ENCODE measurements around the gene THSD4.

The THSD4 gene

DNA sequence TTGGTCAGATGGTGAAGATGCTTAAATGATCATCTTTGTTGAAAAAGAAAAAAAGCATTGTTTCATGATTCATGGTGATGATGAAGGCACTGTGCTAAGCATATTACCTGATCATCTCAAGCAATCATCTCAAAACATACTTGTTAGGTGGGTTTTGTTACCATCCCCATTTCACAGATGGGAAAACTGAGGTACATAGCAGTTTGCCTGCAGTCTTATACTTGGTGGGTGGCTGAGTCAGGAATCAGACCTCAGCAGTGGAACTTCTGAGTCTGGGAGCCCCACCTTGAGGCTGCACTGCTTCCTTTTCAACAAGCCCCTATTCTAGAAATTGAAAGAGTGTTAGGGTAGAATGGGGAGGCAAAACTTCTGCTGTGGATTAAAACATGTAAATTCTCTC lies 341.1 kb downstream of the THSD4 start:
- no peak for DNase-seq (ENCODE audit: low read depth in 1 of 2, low spot score in 1 of 2)
- no peaks in the 10 kb centered on the region for H3K27me3 ChIP-seq (ENCODE audit: insufficient read depth, poor library complexity, severe bottlenecking)
- no peak for TF ChIP-seq SPI1 (IDR thresholded peaks at IDR 0.05; ENCODE audit: borderline replicate concordance, low read depth)
- TF ChIP-seq, protein P1, sequence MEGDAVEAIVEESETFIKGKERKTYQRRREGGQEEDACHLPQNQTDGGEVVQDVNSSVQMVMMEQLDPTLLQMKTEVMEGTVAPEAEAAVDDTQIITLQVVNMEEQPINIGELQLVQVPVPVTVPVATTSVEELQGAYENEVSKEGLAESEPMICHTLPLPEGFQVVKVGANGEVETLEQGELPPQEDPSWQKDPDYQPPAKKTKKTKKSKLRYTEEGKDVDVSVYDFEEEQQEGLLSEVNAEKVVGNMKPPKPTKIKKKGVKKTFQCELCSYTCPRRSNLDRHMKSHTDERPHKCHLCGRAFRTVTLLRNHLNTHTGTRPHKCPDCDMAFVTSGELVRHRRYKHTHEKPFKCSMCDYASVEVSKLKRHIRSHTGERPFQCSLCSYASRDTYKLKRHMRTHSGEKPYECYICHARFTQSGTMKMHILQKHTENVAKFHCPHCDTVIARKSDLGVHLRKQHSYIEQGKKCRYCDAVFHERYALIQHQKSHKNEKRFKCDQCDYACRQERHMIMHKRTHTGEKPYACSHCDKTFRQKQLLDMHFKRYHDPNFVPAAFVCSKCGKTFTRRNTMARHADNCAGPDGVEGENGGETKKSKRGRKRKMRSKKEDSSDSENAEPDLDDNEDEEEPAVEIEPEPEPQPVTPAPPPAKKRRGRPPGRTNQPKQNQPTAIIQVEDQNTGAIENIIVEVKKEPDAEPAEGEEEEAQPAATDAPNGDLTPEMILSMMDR (IDR thresholded peaks at IDR 0.05; ENCODE audit: insufficient read depth, low read length), result no peak
- no peak for TF ChIP-seq POLR2AphosphoS5 (IDR thresholded peaks at IDR 0.05; ENCODE audit: low read depth)
- TF ChIP-seq, protein P2, sequence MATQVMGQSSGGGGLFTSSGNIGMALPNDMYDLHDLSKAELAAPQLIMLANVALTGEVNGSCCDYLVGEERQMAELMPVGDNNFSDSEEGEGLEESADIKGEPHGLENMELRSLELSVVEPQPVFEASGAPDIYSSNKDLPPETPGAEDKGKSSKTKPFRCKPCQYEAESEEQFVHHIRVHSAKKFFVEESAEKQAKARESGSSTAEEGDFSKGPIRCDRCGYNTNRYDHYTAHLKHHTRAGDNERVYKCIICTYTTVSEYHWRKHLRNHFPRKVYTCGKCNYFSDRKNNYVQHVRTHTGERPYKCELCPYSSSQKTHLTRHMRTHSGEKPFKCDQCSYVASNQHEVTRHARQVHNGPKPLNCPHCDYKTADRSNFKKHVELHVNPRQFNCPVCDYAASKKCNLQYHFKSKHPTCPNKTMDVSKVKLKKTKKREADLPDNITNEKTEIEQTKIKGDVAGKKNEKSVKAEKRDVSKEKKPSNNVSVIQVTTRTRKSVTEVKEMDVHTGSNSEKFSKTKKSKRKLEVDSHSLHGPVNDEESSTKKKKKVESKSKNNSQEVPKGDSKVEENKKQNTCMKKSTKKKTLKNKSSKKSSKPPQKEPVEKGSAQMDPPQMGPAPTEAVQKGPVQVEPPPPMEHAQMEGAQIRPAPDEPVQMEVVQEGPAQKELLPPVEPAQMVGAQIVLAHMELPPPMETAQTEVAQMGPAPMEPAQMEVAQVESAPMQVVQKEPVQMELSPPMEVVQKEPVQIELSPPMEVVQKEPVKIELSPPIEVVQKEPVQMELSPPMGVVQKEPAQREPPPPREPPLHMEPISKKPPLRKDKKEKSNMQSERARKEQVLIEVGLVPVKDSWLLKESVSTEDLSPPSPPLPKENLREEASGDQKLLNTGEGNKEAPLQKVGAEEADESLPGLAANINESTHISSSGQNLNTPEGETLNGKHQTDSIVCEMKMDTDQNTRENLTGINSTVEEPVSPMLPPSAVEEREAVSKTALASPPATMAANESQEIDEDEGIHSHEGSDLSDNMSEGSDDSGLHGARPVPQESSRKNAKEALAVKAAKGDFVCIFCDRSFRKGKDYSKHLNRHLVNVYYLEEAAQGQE (IDR thresholded peaks at IDR 0.05; ENCODE audit: insufficient replicate concordance, low read depth), result no peak
- no peak for TF ChIP-seq GABPA (IDR thresholded peaks at IDR 0.05; ENCODE audit: low read depth)
- no peak overlapping the region for H3K27ac ChIP-seq (replicated peaks)
- no peak overlapping the region for H3K4me3 ChIP-seq (replicated peaks; ENCODE audit: insufficient read depth, low read length)

DNA sequence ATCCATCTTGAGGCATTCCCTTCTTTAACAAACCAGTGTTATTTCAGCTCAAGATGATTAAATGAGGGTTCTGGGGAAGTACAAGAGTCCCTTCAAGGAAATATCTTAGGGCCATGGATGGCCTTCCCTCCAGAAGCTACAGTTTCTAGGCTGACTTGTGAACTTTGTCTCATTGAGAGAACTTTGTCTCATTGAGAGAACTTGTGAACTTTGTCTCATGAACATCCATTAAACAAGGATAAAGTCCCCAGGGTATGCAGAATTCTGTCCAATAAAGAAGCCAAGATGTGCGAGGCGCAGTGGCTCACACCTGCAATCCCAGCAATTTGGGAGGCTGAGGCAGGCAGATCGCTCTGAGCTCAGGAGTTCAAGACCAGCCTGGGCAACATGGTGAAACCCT lies 341.5 kb downstream of the THSD4 start:
- TF ChIP-seq POLR2AphosphoS5 (IDR thresholded peaks at IDR 0.05; ENCODE audit: low read depth) (no peak), GABPA (IDR thresholded peaks at IDR 0.05; ENCODE audit: low read depth) (no peak), SPI1 (IDR thresholded peaks at IDR 0.05; ENCODE audit: borderline replicate concordance, low read depth) (no peak)
- TF ChIP-seq, protein P2 (IDR thresholded peaks at IDR 0.05; ENCODE audit: insufficient replicate concordance, low read depth), result no peak
- TF ChIP-seq, protein P1 (IDR thresholded peaks at IDR 0.05; ENCODE audit: insufficient read depth, low read length), result no peak
- DNase-seq (ENCODE audit: low read depth in 1 of 2, low spot score in 1 of 2), result no peak
- H3K4me3 ChIP-seq (replicated peaks; ENCODE audit: insufficient read depth, low read length), result no peak overlapping the region
- H3K27me3 ChIP-seq (ENCODE audit: insufficient read depth, poor library complexity, severe bottlenecking), result no peaks in the 10 kb centered on the region
- no peak overlapping the region for H3K27ac ChIP-seq (replicated peaks)

DNA sequence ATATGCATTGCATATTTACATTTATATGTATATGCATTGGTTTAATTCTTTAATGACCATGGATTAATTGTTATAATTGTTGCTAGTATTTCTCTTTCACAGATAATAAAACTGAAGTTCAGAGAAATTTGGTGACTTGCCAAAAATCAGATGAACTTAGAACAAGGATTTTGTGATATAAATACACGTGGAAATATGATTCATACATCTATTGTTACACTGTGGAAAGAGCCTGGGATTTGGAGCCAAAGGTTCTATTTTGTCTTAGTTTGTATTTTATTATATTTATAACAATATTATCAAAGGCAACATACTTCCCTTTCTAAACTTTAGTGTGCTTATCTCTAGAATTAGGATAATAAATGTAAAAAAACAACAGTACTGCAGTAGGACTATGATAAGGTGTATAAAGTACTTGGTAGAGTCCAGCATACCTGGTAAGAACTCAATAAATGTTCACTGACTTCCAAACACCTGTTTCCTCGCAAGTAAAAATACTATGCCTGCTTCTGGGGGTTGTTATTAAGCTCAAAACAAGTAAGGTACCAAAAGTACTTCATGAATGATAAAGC lies 342.9 kb downstream of the THSD4 start:
- DNase-seq (ENCODE audit: low read depth in 1 of 2, low spot score in 1 of 2), result no peak
- TF ChIP-seq GABPA (IDR thresholded peaks at IDR 0.05; ENCODE audit: low read depth) (no peak), POLR2AphosphoS5 (IDR thresholded peaks at IDR 0.05; ENCODE audit: low read depth) (no peak), SPI1 (IDR thresholded peaks at IDR 0.05; ENCODE audit: borderline replicate concordance, low read depth) (no peak)
- TF ChIP-seq, protein P2 (IDR thresholded peaks at IDR 0.05; ENCODE audit: insufficient replicate concordance, low read depth), result no peak
- TF ChIP-seq, protein P1 (IDR thresholded peaks at IDR 0.05; ENCODE audit: insufficient read depth, low read length), result no peak
- Histone ChIP-seq H3K4me3 (replicated peaks; ENCODE audit: insufficient read depth, low read length) (no peak overlapping the region), H3K27ac (replicated peaks) (no peak overlapping the region), H3K27me3 (ENCODE audit: insufficient read depth, poor library complexity, severe bottlenecking) (no peaks in the 10 kb centered on the region)

Data from HL-60 (cell line).